HG03280 (cell line): Measurements from ENCODE around the gene NLRP3.

Experiments used
- ATAC-seq: cut with Tn5 transposase; IDR thresholded peaks from one replicate; pipeline ENCODE4 v1.9.1; 2021; ENCODE audit warnings: mild to moderate bottlenecking, moderate library complexity; ENCODE audit not compliant: unreplicated experiment

NLRP3 gene

GRCh38 chr1:247435759-247436147 lies 19.8 kb downstream of the NLRP3 start:
- no peak for ATAC-seq

- no peak for ATAC-seq
These were observed 21.9 kb downstream of the NLRP3 start for GRCh38 chr1:247437551-247438505.

- ATAC-seq: peak; percentile 94
These were observed 24.1 kb downstream of the NLRP3 start for GRCh38 chr1:247440001-247440620.

GRCh38 chr1:247441606-247442005 lies 25.6 kb downstream of the NLRP3 start:
- ATAC-seq: no peak

GRCh38 chr1:247442164-247442563 lies 26.2 kb downstream of the NLRP3 start:
- ATAC-seq: no peak

GRCh38 chr1:247443641-247444040 lies 27.7 kb downstream of the NLRP3 start:
- ATAC-seq: no peak

- ATAC-seq: no peak
These were observed 28.6 kb downstream of the NLRP3 start for GRCh38 chr1:247444571-247444970.

- no peak for ATAC-seq
These were observed 29.8 kb downstream of the NLRP3 start for GRCh38 chr1:247445526-247446356.

- ATAC-seq: no peak
These were observed 31.4 kb downstream of the NLRP3 start for GRCh38 chr1:247447162-247447909.

- ATAC-seq: no peak
These were observed 32.3 kb downstream of the NLRP3 start for GRCh38 chr1:247448107-247448791.

- ATAC-seq: no peak
These were observed 35.5 kb downstream of the NLRP3 start for GRCh38 chr1:247451388-247452010.

- no peak for ATAC-seq
These were observed 36.6 kb downstream of the NLRP3 start for GRCh38 chr1:247452447-247453039.

GRCh38 chr1:247453245-247453644 lies 37.3 kb downstream of the NLRP3 start:
- ATAC-seq: no peak

GRCh38 chr1:247453997-247454396 lies 38.0 kb downstream of the NLRP3 start:
- ATAC-seq: no peak

- no peak for ATAC-seq
These were observed 40.0 kb downstream of the NLRP3 start for GRCh38 chr1:247456021-247456420.

- ATAC-seq: no peak
These were observed 41.1 kb downstream of the NLRP3 start for GRCh38 chr1:247456914-247457639.

- ATAC-seq: no peak
These were observed 43.5 kb downstream of the NLRP3 start for GRCh38 chr1:247459507-247459906.

GRCh38 chr1:247465796-247466195 lies 49.8 kb downstream of the NLRP3 start:
- ATAC-seq: no peak

- ATAC-seq: no peak
These were observed 51.2 kb downstream of the NLRP3 start for GRCh38 chr1:247467129-247467528.
